ENCODE measurements around the gene DKK3.
A peak's percentile ranks its signal among the peaks of the same experiment; 100 is the strongest.

Gene DKK3

DNA sequence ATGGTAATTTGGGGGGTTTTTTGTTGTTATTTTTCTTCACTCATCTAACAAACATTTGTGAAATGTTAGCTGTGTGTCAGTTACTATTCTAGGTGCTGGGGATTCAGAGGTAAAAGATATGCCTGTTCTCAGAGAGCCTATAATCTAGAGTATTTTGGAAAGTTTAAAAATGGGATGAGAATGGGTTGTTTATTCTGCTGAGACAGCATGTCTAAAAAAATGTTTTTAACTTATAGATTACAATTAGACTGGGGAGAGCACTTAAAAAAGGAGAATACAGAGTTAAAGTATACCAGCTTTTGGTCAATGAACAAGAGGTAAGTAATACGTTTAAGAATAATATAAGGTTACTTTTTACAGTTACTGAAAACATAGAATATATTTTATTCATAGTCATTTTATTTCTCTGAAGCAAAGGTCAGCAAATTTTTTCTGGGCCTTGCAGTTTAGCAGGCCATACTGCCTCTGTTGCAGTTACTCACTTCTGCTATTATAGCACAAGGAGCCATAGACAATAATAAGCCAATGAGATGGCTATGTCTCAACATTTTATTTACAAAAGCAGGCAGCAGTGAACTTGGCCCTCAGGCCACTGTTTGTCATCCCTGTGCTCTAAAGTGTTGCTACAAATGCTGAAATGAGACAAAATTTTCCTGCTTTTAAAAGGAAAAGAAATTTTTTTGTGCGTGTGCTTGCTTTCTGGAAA lies 60.0 kb downstream of the DKK3 start:
- no peak for DNase-seq

DNA sequence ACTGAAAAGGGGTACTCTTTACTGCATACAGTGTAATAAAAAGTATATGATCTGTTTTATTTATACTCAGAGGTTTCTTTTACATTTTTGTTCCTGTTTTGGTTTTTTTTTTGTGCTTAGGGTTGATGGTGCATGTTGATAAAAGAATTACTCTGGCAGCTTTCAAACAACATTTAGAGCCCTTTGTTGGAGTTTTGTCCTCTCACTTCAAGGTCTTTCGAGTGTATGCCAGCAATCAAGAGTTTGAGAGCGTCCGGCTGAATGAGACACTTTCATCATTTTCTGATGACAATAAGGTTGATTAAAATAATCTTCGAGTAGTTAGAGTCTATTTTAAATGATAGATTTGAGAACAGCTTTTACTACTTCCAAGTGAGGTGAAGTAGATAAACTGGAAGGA lies 60.6 kb downstream of the DKK3 start:
- DNase-seq: no peak

DNA sequence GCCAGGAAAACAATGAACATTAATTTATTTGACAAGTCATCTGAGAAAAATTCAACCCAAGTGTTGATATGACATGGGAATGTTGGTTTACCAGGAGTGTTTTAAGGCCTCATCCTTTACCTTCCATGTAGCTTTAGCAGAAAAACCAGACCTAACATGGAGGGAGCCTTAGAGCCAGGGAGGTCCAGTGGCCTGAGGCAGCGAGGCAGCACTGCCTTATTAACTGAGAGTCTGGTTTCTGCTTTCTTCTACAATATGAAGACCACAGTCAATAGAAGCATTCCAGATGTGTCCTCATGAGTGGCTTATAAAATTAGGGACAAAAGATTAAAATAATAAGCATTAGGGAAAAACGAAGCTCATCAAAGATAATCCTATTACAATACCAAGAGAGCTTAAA lies 61.5 kb downstream of the DKK3 start:
- DNase-seq: no peak

DNA sequence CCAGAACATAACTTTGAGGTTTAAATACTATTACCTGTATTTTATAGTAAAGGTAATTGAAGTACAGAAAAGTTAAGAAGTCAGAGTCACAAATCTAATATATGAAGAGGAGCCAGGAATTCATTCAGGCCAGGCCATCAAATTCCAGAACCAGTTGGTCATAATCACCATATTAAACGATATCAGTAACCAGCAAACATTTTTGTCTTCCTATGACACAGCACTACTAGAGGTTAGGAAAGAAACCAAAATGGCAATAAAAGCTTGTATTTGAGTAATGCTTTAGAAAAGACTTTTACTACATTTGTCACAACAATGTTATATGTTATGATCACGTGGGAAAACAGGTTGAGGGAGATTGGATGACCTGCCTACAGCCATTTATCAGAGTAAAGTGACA lies 62.2 kb downstream of the DKK3 start:
- no peak for DNase-seq

DNA sequence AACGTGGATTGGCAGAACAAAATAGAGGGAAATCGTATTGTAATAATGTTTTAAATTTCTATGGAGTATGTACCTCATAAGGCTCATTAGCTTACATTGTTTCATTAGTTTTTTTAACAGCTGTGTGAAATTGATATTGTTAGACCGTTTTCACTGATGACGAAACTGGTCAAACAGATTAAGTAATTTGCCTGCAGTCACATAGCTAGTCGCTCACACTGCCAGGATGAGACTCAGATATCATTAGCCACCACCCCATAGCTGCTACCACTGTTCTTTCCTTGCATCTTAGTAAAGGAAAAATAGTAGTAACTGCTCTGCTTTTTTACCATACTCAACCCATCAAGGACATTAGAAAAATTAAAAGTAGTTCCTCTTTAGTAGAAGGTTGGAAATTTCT lies 64.0 kb downstream of the DKK3 start:
- no peak for DNase-seq

DNA sequence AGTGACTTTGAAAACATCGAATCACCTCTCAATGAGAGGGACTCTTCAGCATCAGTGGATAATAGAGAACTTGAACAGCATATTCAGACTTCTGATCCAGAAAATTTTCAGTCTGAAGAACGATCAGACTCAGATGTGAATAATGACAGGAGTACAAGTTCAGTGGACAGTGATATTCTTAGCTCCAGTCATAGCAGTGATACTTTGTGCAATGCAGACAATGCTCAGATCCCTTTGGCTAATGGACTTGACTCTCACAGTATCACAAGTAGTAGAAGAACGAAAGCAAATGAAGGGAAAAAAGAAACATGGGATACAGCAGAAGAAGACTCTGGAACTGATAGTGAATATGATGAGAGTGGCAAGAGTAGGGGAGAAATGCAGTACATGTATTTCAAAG lies 65.8 kb downstream of the DKK3 start:
- no peak for DNase-seq

DNA sequence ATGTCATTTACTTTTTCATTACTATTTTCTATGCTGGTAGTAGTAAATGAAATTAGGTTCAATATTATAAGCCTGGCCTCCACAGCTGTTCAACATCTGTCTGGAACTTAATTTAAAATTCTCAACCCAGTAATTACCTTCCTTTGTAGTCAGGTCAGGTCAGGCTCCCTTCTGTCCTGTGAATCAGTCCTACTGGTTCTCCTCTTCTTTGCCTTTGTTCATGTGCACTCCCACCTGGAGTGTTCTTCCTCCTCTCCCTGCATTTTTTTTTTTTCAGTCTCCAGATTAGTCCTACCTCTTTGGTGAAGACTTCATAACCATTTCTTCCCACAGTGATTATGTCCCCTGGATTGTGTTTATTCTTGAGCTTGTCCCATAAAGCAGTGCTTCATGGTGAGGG lies 67.9 kb downstream of the DKK3 start:
- DNase-seq: no peak

DNA sequence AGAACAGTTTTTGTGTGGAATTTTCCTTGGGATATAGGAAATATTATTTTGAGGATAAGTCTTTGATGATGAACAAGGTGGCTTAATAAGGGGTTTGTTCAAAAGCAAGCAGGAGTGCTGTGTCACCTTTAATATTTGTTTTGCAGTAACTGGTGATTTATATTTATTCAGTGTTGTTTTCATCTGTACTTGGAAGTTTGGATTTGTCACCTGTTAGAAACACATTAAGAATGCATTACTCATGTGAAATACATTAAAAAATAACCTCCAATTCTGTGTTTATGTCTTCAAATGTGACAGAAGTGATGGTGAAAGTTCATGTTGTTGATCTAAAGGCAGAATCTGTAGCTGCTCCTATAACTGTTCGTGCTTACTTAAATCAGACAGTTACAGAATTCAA lies 70.5 kb downstream of the DKK3 start:
- DNase-seq: no peak

DNA sequence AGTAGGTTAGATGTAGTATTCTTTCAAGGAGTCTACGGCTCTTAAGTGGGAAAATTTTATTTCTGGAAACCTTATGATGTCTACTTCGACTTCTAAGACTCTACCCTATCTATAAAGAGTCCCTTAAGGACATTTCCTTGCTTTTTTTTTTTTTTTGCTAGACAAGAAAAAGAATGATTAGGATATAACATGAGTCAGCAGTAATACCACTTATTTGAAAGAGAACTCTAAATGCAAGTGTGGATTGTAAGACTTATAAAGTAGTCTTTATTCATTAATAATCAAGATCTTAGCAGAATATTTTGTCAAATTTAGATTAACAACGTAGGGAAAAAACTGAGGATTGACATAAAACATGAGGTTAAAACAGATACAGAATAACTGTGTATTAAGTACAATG lies 71.0 kb downstream of the DKK3 start:
- no peak for DNase-seq

DNA sequence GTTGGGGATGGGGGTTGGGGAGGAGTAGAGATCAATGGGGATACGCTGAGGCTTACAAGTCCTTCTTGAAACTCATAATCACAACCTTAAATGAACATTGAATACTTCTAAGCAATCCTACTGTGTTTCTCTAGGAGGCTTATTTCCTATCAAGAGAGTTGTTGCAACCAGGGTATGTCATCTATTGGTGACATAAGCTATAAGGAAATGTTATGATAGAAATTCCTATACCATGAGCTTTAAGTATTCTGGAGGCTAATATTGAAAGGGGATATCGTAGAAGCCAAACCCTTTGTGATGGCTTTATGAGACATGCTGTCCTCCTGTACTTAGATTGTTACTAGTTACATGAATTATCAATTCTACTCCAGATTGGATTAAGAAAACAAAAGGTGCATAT lies 72.9 kb downstream of the DKK3 start:
- DNase-seq: no peak

DNA sequence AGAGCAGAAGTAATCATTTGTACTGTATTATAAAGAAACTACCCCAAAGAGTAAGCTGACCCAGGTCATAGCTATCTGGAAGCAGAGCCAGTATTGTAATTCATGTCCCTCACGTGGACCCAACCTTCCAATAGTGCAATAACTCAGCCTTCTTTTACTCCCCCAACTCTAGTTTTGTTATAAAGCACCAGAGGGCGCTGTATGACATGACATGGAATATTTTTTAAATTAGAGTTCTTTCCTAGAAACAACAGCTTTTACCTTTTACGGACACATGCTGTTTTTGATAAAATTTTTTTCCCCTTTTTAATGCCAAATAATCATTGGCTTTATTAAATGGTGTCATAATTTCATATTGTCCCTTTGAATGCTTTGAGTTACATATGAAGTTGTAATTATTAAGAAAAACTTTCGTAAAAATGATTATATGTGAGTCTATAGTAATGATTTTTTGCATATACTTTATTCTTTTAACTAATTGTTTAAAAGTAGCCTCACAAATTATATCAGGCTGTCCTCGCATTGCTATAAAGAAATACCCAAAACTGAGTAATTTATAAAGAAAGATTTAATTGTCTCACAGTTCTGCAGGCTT lies 76.9 kb downstream of the DKK3 start:
- peak in 1 of 56 donors; percentile 8 for DNase-seq

DNA sequence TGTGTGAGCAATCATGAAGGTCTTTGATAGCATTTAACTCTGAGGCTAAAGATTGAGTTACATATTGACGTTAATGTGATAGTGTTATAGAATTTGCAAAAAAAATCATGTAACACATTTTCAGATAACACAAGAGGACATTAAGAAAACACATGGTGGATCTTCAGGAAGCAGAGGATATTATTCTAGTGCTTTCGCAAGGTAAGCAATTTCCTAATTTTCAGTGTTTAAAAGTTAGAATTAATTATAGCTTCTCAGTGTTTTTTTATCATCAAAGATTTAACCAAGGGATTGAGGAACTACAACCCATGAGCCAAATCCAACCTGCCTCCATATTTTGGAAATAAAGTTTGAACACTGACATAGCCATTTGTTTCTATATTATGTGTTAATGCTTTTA lies 78.5 kb downstream of the DKK3 start:
- no peak for DNase-seq

DNA sequence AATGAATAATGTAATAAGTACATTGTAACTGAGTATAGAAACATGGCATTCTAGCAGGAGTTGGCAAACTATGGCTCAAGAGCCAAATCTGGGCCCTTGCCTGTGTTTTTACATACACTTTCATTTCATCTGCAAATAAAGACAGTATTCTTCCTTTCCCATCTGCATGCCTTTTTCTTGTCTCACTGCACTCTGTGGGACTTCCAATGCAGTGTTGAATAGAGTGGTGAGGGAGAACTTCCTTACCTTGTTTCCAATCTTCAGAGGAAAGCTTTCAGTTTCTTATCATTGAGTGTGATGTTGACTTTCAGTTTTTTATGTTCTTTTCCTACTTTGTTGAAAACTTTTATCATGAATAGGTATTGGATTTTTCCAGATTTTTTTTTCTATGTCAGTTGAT lies 84.6 kb downstream of the DKK3 start:
- DNase-seq: no peak

DNA sequence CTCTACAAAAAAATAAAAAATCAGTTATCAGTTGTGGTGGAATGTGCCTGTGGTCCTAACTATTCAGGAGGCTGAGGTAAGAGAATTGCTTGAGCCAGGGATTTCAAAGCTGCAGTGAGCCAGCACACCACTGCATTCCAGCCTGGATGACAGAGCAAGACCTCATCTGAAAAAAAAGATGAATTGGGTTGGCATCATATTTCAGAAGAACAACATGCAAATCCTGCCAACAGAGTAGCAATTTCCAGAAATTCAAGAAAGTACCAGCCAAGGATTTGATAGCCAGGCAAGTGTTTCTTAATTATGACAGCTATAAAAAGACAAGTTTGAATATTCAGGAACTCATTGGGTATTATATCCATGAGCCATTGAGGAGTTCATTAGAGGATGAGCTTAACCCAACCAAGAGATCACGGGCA lies 91.4 kb downstream of the DKK3 start:
- DNase-seq: no peak

DNA sequence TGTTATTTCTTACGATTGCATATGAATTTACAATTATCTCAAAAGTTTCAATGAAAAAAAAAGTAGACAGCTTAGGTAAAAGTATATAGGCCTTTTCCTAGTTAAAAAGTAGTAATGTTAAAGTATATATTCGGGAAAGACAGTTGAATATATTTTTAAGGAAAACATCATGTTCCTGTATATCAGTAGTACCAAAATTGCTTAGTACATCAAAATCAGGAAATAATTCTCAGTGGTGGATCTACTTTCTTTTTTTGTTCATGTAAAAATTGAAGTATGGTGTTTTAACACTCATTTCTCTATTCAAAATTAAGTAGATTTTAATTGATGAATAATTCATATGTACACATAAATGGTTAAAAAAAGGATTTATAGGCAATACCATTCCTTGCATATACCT lies 92.8 kb downstream of the DKK3 start:
- DNase-seq: no peak

DNA sequence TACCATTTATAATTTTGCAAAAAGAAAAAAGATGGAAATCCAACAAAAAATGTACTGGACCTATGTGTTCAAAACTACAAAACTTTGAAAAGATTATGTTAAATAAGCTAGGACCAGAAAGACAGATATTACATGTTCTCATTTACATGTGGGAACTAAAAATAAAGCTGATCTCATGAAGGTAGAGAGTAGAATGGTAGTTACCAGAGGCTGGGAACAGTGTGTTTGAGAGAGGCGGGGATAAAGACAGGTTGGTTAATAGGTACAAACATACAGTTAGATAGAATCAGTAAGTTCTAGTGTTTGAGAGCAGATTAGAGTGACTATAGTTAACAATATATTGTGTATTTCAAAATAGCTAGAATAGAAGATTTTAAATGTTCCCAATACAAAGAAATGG lies 95.0 kb downstream of the DKK3 start:
- no peak for DNase-seq

All from amygdala (tissue), 56 donors.